Stimulated activated CD4-positive, alpha-beta T cell treated with anti-CD3 and anti-CD28 coated beads, TNF-alpha, amount 100 ng/mL, for 48 hours (primary cell): Measurements from ENCODE around the gene GRIK5.
"Not testable (repeated sequence)": the region's sequence is repeated elsewhere in the genome, so short reads cannot be mapped to it uniquely, and the experiment has no call there.

Experiments used
- DNase-seq, 3 donors: peaks; one replicate each; pipeline ENCODE4 v3.0.0-alpha.2; 2020; ENCODE audit warnings: low read depth in 3 of 3

GRIK5 gene, protein sequence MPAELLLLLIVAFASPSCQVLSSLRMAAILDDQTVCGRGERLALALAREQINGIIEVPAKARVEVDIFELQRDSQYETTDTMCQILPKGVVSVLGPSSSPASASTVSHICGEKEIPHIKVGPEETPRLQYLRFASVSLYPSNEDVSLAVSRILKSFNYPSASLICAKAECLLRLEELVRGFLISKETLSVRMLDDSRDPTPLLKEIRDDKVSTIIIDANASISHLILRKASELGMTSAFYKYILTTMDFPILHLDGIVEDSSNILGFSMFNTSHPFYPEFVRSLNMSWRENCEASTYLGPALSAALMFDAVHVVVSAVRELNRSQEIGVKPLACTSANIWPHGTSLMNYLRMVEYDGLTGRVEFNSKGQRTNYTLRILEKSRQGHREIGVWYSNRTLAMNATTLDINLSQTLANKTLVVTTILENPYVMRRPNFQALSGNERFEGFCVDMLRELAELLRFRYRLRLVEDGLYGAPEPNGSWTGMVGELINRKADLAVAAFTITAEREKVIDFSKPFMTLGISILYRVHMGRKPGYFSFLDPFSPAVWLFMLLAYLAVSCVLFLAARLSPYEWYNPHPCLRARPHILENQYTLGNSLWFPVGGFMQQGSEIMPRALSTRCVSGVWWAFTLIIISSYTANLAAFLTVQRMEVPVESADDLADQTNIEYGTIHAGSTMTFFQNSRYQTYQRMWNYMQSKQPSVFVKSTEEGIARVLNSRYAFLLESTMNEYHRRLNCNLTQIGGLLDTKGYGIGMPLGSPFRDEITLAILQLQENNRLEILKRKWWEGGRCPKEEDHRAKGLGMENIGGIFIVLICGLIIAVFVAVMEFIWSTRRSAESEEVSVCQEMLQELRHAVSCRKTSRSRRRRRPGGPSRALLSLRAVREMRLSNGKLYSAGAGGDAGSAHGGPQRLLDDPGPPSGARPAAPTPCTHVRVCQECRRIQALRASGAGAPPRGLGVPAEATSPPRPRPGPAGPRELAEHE

DNA sequence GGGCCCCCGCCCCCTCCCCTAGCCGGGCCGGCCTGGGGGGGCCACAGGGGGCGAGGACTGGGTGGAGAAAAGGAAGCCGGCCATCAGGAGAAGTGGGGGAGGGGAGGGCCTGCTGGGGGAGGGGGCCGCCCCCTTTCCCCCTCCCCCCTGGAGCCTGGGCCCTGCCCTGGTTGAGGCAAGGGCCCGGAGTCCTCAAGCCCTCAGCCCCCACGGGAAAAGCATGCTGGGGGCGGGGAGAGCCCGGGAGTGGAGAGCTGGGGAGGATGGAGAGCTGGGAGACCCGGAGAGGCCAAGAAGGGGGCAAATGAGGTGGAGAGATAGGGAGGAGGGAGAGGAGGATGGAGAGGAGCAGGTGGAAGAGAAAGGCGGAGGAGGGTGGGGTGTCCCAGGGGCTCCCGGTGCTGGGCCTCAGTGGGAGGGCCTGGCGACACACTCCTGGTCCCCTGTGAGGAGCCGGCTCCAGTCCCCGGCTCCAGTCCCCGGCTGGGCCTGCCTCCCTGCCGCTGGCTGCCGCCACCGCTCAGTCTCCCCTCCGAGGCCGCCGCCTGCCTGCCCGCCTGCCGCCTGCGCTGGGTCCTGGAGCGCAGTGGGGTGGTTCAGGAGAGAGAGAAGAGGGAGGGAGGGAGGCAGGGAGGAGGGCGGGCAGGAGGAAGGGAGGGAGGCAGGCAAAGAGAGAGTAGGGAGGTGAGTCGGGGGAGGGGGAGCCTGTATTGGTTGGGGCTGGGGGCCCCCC is at the start of gene GRIK5:
GRIK5 (minus strand) TSS at position 588 of the 733 bp plus-strand sequence. CDS start 4,436 bp downstream, outside the sequence.
- no peak for DNase-seq

DNA sequence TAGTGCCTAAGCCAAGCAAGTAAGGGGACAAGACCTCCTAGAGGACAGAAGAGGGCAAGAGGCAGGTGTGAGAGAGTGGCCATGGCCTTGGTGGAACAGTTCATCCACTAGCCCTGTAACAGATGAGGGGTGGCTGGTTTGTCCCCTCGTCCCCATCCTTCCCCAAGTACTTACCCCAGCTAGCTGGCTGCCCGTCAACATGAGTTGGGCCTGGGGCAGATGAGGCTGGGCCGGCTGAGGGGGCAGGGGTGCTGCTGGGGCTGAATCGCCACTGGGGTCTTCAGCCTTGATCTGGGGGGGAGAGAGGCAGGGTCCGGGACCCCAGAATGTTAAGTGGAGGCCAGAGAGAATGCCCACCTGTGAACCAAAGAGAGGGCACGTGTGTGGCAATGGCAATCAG is 47.1 kb upstream of the GRIK5 start:
- no peak for DNase-seq

DNA sequence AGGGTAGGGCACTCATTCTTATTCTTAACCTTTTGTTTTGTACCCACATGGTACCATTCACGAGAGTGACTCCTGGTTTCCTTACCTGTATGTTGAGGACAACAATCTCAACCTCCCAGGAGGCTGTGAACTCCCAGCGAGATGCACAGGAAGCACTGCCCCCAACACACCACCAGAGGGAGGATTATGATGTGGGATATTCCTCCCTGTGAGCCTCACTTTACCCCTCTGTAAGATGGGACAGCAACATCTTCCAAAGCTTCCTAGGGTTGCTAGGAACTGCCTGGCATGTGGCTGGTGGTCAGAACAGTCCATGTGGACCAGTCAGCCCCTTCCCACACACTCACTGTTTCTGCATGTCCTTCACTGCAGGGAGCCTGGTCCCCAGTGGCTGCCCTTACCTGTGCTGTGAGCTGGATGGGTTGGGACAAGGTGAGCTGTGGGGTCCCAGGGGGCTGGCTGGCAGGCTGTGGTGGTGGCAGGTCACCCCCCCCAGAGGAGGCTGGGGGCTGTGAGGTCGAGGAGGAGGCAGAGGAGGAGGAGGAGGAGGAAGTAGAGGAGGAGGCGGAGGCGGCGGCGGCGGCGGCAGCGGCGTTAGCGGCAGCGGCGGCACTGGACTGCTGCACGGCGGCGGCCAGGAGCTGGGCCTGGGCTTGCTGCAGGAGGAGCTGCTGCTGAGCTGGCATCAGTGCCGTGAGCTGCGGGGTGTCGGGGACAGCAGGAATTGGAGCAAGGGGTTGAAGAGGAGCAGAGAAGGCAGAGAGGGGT is 46.5 kb upstream of the GRIK5 start:
- no peak for DNase-seq

DNA sequence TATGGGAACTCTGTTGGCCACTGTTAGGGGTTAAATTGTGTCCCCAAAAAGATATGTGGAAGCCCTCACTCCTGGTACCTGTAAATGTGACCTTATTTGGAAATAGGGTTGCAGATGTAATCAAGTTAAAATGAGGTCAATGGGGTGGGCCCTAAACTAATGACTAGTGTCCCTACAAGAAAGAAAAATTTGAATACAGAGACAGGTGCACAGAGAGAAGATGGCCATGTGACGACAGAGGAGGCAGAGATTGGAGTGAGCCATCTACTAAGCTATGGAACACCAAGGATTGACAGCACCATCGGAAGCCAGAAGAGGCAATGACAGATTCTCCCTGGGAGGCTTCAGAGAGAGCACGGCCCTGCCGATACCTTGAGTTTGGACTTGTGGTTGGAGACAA is 45.7 kb upstream of the GRIK5 start:
- no peak for DNase-seq

DNA sequence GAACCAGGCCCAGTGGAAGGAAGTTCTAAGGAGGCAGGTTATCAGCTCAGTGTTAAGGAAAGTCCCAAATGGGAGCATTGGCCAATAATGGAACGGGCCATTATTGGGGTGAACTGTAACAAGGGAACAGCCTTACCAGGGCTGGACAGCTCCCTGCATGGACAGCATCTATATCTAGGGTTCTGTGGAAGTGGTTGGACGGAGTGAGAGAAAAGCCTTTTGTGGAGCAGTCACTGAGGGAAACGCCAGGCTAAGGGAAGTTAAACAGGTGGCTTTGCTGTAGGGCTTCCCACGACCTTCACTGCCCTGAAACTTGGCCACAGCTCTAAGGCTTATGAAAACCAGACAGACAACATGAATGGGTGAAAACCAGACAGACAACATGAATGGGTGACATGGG is 45.2 kb upstream of the GRIK5 start:
- DNase-seq: no peak

DNA sequence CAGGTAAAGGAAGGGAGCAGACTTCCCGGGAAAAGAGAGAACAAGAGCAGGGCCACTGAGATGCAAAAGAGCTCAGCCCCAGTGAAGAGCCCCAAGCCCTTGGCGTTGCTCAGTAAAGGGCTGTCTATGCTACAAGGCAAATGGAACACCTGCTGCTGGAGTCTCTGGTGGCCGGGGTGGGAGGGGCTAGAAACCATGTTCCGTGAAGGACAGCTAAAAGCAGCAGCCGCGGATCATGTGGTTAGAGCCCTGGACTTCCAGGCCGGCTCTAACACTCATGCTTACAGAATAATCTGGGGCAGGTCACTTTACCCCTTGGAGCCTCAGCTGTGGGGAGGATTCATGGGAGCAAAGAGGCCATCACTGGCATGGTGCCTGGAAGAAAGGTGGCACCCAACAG is 44.4 kb upstream of the GRIK5 start:
- no peak for DNase-seq

DNA sequence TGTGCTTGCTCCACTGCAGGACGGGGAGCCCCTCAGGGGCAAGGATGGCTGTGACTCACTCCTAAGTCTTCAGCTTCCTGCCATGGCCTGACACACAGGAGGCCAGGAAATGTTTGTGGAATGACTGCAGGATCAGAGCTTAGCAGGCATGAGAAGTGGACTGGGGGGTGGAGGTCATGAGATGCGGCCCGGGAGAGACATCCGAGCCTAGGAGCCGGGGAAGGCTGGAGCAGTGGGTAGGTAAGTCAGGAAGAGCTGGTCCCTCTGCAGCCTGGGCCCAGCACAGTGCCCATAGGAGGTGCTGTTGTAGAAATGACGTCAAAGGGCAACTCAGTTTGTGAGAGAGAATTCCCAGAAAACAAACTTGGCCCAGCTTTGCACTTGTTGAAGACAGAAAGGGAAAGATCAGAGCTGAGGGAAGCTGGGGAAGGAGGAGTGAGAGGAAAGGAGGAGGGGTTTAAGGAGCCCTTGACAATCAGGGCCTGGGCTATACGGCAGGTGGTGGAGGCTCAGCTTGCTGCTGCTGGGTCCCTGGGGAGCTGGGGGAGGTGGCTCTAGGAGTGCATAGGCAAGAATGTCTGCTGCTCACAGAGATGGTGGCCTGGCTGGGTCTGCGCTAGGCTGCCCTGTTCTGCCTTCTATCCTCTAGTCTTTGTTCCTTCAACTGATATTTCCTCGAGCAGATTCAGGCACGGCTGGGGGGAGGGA is 43.8 kb upstream of the GRIK5 start:
- DNase-seq: no peak

DNA sequence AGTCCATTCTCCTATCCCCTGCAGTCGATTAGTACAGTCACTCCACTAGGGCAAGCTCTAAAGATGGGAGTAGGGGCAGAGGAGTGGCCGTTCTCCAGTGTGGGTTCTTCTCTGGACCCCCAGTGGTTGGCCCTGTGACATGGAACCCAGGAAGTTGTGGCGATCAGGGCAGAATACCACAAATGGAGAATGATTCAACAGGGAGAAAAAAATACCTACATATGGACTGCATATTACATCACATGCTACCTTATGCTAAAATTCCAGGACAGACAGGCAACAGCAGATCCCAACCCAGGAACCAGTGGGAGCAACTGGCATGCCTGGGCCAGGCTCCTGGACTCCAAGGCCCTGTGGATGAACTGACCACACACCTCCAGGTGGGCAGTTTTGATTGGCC is 41.8 kb upstream of the GRIK5 start:
- no peak for DNase-seq

DNA sequence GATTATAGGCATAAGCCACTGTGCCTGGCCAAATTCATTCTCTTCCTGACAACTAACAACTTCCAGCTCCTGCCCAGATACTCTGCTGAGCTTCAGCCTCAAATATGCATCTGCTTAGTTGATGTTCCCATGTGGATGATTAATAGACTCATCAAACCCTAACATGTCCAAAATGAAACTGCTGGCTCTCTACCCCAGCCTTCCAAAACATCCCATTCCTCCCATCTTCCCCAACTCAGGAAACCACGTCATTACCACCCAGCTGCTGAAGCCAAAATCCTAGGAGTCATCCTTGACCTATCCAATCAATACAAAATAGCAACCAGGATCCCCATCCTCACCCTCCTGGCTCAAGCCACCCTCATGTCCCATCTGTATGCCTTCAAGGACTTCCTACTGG is 41.4 kb upstream of the GRIK5 start:
- no peak for DNase-seq

DNA sequence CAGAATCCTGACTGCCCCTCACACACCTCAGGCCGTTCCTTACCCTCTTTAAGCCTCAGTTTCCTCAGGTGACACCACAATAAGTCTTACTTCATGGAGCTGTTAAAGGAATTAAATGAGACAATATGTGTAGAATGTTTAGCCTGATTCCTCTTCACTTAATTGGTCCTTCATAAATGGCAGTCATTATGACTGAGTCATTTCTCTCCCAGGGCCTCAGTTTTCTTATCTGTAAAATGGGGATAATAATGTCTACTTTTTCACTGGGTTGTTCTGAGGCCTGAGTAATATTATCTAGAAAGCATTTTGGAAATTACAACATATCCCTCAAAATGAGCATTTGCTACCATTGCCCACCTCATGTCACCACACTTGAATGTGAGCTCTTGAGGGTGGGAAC is 40.7 kb upstream of the GRIK5 start:
- DNase-seq: no peak

DNA sequence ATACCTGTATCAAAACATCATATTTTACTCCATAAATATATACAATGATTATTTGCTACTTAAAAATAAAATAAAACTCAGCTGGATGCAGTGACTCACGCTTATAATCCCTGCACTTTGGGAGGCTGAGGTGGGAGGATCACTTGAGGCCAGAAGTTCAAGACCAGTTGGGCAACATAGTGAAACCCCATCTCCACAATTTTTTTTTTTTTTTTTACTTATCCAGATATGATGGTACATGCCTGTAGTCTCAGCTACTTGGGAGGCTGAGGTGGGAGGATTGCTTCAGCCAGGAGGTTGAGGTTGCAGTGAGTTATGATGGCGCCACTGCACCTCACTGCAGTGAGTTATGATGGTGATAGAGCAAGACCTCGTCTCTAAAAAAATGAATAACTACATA is 39.9 kb upstream of the GRIK5 start:
- DNase-seq: no peak

DNA sequence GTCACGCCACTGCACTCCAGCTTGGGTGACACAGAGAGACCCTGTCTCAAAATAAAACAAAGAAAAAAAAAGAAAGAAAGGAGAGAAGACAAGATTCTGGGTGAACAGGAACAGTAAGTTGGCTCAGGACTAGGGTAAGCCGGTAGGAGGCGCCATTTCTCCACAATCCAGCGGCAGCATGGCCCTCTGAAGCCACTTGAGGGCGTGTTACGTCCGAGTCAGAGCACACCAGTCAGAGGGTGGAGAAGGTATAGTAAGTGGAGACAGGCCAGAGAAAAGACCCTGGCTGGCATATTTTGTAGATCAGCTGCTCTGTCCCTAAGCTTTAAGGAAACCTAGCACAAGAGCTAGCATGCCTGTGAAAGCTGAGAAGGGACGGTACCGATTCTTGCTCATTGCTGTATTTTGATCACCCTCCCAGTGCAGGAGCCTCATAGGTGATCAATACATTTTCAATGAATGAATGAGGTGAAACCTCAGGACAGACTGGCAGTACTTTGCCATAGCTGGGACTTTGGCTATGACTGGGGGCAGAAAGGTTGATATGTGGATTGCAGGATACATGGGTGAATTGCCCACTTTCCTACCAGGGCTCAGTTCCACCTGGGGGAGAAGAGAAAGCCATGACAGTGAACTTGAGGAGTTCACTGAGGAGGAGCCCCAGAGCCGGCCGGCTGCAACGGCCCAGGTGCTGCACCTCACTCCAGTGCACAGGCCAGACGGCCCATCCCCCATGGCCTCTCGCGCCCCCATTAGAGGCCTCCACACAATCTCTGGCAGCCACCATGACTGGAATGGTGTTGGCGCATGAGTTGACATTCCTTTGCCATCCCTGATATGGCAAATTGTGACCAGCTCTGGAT is 38.8 kb upstream of the GRIK5 start:
- DNase-seq: peak; percentile 74 to 84 (median 82)

DNA sequence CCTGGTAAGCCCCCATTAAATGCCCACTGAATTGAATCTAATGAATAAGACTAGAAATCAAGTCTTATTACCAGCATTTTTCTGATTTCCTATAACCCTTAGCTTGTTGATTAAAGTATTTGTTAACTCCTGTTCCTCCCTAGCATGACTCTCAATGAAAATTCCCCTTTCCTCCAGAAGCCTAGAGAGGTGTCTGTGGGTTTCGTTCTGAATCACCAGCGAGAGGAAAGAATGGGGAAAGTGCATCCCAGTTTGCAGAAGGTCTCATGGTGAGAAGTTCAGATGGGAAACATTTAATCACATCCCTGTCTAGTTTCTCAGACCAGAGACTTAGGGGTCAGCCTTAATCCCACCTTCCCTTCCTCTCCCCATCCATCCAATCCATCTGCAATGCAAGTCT is 35.4 kb upstream of the GRIK5 start:
- DNase-seq: no peak

DNA sequence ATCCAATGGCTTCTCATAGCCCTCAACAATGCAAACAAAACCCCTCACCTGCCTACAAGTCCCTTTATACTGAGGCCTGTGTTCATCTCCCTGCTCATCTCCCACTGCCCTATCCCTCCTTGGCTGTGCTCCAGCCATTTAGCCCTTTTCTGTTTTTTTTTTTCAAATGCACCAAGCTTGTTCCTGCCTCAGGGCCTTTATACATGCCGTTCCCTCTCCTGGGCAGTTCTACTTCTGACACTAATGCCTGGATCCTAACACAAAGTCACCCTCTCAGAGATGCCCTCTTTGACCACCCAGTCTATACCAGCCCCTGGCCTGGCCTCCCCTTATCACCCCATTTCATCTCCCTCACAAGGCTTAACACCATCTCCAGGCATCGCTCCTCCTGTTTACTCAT is 32.9 kb upstream of the GRIK5 start:
- no peak for DNase-seq

DNA sequence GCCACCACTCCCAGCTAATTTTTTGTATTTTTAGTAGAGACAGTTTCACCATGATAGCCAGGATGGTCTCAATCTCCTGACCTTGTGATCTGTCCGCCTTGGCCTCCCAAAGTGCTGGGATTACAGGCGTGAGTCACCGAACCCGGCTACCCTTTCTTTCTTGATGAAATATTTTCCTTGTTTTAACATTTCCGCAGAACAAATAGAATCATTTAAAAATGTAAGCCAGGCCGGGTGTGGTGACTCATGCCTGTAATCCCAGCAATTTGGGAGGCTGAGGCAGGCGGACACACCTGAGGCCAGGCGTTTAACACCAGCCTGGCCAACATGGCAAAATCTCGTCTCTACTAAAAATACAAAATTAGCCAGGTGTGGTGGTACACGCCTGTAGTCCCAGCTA is 30.2 kb upstream of the GRIK5 start:
- not testable (repeated sequence) for DNase-seq

DNA sequence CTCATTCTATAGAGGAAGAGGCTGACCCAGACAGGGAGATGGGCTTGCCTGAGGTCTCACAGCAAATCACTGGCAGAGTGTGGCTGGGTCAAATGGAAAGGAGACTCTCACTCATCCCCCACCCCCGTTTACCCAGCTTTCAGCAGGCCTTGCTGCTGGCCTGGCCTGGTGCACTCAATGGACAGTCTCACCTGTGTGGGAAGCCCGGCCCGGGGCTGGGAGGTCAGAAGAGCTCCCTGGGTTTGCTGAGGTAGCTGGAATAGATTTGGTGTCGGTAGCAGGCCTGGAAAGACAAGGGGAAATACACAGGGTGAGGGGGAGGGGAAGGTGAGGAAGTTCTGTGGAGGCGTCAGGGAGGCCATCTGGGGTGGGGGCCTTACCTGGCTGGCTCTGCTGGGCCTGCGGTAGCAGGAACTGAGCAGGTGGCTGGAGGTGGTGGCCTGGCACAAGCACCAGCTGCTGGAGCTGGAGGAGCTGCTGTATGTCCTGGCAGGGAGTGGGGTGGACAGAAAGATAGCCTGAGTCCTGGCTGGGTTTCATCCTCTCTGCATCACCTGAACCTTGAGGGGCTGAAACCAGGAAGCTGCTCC is 29.4 kb upstream of the GRIK5 start:
- no peak for DNase-seq

DNA sequence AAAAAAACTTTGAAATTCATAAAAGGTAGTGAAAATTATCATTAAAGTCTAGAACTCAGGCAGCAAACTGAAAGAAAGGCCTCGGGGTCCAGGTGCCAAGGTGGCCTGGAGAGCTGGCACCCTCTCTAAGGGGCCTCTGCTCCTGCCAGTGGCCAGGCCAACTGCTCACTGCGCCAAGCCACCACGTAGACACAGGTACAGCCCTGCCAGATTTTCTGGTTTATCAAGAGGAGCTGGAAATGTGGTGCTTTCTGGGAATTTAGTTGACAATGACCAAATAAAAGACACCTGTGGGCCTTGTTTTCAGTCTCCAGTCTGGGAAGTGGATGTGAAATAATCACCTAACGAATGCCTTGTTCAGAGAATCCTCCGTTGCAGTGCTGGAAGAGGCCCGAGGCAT is 28.8 kb upstream of the GRIK5 start:
- no peak for DNase-seq

DNA sequence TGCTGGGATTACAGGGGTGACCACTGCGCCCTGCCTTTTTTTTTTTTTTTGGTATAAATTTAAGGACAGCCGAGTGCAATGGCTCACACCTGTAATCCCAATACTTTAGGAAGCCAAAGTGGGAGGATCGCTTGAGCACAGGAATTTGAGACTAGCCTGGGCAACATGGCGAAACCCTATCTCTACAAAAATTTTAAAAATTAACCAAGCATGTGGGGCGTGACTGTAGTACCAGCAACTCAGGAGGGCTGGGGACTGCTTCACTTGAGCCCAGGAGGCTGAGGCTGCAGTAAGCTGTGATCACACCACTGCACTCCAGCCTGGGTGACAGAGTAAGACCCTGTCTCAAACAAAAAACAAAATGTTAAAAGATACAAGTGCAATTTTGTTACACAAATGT is 27.5 kb upstream of the GRIK5 start:
- DNase-seq: no peak

DNA sequence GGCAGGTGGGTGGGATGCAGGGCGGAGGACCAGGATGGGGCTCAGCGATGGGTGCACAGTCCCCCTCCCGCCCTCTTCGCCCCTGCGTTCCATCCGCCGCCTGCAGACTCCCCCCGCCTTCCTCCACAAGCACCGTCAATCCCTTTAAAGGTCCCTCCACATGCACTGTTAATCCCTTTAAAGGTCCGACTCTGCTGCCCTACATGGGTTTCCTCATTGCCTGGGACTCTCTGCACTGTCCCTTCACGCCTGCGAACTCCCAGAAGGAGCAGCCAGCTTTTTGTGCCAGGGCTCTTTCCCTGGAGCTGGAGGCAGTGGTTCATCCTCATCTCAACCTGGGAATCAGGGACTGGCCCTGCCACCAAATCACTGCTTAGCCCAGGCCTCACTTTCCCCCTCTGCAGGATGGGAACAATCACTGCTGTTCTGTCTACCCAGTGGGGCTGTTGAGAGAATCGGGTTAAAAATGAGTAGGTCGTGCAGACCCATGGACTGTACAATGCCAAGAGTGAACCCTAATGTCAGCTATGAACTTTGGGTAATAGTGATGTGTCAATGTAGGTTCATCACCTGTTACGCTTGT is 26.3 kb upstream of the GRIK5 start:
- no peak for DNase-seq
